Daoy (cell line): Measurements from ENCODE around the gene TRIM8. TPM values are rescaled to one million over a fixed set of nuclear protein-coding genes. Genes with fewer than 3 reads are reported as not detected.

Experiments used
- DNase-seq: peaks from one replicate; pipeline ENCODE4 v3.0.0-alpha.2; 2015; ENCODE audit warnings: low read depth
- total RNA-seq: library from RNA; depleted of rRNA; stranded (reverse); fragments of >200 nt; shearing (Covaris generic); gene quantifications from 2 replicates; pipeline ENCODE4 v1.2.3, GENCODE V29; 2014

The TRIM8 gene
- total RNA-seq, 1 experiment from 2014 or later, result 39.8 TPM

DNA sequence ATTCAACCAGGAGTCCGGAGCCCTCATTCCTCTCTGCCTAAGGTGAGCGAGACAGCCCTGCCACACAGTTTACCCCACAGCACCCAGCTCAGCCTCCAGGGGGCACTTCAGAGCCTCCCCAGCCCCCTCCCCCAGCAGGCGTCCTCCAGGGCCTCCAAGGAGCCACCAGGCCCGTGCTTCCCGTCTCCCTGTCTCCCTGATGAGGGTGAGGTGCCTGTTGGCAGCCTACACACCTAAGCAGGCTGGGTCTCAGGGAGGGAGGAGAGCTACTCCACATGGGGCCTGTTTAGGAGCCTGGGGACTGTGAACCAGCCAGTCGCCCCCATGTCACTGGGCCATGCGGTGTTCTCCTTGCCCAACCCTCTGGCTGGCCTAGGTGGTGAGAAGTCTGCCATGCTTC lies 28.9 kb upstream of the TRIM8 start:
- DNase-seq, result peak; percentile 38

DNA sequence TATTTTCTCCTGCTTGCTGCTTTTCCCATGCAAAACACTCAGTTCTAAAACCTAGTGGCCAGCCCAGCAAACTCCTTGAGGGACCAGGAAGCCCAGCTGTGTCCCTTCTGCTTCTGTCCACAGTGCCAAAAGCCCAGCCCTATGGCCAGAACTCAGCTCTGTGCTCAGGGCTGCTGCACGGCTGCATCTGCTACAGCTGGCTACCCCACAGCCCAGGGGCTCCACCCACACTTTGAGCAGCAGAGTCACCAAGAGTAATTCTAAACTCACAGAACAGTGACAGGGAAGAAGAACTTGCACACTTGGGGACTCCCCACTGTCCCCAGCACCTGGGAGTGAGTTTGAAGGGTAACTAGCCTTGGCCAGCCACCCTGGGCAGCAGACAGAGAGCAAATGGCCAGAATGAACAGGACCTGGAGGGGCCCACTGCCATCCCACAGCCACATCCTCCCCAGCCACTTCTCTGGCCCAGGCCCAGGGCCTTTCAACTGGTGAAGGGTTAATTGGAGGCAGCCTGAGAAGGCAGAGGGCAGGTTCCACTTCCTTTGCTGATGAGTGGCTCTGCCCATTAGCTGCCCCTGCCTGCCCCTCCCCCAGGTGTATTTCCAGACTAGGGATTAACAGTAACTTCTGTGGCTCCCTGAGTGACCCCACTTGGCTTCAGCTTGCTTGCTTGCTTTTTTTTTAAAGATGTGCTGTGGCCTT lies 28.1 kb upstream of the TRIM8 start:
- DNase-seq, result no peak

DNA sequence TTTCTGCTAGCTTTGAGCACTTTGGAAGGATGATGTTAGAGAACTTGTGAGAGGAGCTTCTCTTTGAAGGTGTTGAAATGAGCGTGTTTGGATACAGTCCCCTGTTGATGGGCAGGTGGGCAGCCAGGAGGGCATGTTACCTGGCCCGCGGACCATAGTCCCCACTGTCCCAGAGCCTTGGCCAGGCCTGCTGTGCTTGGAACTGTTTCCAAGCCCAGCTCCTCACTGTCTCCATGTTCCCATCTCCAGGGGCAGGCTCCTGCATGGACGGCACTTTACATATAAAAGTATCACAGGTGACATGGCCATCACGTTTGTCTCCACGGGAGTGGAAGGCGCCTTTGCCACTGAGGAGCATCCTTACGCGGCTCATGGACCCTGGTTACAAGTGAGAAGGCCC lies 27.2 kb upstream of the TRIM8 start:
- DNase-seq, result no peak

DNA sequence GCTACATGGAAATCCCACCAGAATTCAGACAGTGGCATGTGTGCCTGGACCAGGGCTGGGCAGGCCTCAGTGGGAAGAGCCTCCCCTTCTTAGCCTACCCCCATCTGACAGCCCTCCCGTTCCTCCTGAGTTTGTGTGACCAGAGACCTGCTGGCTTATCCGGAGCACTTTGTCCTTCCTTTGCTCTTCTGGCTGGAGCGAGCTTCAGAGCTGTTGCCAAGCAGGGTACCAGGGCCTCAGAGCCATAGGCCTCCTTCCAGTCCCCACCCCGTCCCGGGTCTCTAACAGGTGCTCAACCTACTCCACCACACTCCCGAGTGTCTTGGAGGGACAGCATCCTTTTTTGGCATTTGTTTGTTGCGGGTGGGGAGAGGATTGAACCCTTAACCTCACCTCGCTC lies 26.5 kb upstream of the TRIM8 start:
- no peak for DNase-seq

- no peak for DNase-seq
Measured at GRCh38 chr10:102619281-102619981, 24.8 kb upstream of the TRIM8 start.

GRCh38 chr10:102620138-102620590 lies 24.1 kb upstream of the TRIM8 start:
- no peak for DNase-seq

DNA sequence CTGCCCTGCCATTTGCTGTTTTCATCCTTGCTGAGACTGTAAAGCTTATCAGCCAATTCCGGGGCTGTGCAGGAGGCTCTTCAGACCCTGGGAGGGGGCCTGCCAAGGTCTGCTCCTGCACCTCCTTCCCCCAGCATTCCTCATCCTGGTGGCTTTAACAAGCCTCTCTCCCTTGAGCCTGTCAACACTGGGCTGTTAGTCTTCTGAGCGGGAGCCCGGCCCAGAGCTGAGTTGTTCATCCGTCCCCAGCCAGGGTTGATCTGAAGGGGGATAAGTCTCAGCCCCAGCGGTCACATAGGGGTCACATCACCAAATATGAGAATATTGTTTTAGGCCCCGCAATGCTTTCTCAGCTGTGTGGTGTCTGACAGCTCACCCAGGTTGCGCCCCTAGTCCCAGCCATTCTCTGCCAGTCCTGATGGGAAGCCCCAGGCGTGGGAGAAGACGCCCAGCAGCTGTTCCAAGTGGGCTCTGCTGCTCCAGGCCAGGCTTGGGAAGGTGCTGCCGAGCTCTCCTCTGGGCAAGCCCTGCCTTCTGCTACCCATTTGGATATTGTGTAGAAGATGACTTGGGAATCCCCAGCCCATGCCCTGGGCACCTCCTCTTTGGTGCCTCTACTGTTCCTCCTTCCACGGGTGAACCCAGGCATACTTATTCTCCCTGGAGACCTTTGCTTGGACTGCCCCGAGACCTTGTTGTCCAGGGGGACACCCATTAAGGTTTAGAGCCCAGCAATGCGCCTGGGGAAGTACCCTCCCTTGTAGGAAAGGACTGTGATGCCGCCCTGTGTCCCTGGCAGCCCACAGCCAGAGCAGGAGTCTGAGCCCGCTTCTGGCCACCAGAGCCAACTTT lies 23.5 kb upstream of the TRIM8 start:
- DNase-seq, result no peak

DNA sequence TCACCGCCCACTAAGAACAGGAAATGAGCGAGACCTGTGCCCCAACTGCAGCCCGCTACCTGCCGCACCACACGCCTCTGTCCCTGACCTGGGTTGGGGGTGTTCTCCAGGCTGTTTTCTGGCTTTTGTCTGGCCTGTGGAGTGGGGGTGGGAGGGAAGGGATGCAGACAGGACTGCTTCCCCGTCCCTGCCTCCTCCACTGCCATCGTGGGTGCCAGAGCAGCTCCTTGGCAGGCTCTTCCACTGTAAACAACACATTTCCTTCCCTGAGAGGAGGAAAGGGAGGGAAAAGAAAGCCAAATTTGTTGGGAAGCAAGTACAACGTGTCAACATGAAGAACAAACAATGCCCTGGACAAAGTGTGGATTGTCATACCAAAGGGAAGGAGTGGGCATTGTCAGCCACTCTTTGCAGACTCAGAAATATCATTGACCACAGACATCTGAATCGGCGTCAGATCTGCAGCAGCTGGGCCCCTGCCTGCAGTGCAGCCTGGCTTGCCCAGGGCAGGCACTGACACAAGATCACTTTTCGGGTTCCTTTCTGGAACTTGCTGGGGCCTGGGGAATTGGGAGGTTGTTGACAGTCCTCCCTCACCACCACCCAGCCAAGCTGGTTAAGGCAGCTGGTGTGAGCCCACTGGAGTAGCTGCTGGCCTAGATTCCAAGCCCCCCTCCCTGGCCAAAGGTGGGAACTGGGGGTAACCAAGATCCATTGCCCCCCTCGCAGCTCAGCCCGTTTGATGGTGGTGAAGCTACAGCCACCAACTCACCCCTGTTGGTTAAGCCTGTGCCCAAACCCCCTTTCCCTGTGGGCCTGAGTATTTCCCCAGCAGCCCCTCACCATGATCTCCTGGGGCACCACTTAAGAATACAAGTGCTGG lies 22.6 kb upstream of the TRIM8 start:
- no peak for DNase-seq

GRCh38 chr10:102624094-102624493 lies 20.2 kb upstream of the TRIM8 start:
- DNase-seq, result no peak

GRCh38 chr10:102624751-102625645 lies 19.3 kb upstream of the TRIM8 start:
- DNase-seq, result no peak

- DNase-seq, result no peak
Measured at GRCh38 chr10:102626026-102626685, 18.1 kb upstream of the TRIM8 start.

- no peak for DNase-seq
Measured at GRCh38 chr10:102627291-102627735, 17.0 kb upstream of the TRIM8 start.

DNA sequence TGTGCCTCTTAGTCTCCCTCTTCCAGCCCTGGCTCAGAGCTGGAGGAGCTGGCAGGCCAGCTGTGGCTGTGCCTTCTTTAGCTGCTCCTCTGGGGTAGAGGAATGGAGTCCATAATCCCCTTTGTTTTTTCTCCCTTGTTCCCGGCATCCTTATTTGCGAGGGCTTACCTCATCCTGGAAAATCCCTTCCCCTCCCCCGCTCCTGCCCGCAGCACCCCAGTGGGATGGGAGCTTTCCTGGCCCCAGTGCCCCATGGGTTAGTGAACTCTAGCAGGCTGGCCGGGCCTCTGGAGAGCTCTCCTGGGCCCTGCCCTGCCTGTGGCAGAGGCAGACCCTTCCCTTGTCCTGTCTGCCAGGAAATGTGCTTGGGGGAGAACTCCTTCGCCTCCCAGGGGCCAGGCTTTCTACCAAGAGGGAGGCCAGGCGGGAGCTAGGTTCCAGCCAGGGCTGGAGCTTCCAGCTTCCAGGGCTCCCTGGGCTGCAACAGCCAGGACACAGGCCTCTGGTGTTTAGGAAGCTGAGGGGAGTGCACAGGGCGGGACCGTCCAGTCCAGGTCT lies 16.5 kb upstream of the TRIM8 start:
- peak; percentile 87 for DNase-seq

DNA sequence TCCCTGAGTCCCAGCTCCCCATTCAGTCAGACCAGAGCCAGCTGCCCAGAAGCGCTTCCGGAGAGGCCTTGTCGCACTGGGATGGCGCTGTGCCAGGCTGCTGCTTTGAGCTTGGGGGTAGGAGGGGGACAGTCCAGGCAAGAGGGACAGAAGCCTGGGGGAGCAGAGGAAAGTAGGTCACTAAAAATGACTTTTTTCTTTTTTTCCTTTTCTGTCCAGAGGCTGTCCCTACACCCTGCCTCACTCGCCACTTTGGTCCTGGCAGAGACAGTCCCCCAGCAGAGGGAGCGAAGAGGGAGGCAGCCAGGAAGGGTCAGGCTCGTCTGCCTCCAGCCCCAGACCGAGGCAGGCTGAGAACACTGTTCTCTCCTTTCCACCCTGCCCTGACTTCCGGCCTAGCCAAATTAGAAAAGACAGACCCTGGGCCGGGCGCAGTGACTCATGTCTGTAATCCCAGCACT lies 15.8 kb upstream of the TRIM8 start:
- peak; percentile 73 for DNase-seq

DNA sequence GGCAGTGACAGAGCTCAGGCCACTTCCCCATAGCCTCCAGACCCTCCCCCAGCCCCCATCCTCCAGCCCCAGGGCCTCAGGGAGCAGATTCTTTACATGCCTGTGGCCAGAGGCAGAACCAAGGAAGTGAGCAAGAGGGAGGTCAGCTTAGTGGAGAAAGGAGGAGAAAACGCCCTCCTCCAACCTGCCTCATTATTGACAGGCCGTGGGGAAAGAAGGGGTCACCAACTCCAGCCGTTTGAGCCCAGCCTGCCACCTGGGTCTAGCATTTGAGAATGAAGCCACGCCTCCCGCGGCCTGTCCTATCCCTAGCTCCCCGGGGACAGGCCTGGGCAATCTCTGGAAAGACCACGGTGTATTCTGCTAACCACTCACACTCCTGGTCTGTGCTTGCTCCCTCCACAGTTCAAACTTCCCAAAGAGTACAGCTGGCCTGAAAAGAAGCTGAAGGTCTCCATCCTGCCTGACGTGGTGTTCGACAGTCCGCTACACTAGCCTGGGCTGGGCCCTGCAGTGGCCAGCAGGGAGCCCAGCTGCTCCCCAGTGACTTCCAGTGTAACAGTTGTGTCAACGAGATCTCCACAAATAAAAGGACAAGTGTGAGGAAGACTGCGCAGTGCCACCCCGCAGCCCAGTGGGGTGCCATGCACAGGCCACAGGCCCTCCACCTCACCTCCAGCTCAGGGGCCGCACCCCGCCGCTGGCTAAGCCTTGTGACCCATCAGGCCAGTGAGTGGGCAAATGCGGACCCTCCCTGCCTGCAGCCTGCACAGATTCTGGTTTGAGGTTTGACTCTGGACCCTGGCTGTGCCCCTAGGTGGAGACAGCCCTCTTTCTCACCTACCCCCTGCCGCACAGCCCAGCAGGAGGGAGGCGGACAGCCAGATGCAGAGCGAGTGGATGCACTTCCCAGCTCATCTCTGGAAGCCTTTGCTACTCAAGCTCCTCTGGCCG lies 14.3 kb upstream of the TRIM8 start:
- peak; percentile 86 for DNase-seq

- no peak for DNase-seq
Measured at GRCh38 chr10:102630663-102631062, 13.6 kb upstream of the TRIM8 start.

- DNase-seq, result no peak
Measured at GRCh38 chr10:102631525-102632393, 12.5 kb upstream of the TRIM8 start.
